GM21447 (cell line): ENCODE results near the gene CIZ1.
"Not testable (repeated sequence)": the region's sequence is repeated elsewhere in the genome, so short reads cannot be mapped to it uniquely, and the experiment has no call there.

Experiments used
- ATAC-seq: cut with Tn5 transposase; IDR thresholded peaks from one replicate; pipeline ENCODE4 v1.9.1; 2021; ENCODE audit not compliant: unreplicated experiment

The CIZ1 gene

GRCh38 chr9:128190516-128191405, 611 bp downstream of the CIZ1 start:
- peak; percentile 18 for ATAC-seq

- ATAC-seq: no peak
These were observed 1.4 kb downstream of the CIZ1 start for GRCh38 chr9:128190013-128190412.

- no peak for ATAC-seq
These were observed 3.2 kb downstream of the CIZ1 start for GRCh38 chr9:128188209-128188608.

GRCh38 chr9:128187361-128187760, 4.0 kb downstream of the CIZ1 start:
- no peak for ATAC-seq

- ATAC-seq: no peak
These were observed 5.1 kb downstream of the CIZ1 start for GRCh38 chr9:128185979-128186965.

GRCh38 chr9:128182893-128183588, 8.3 kb downstream of the CIZ1 start:
- no peak for ATAC-seq

- not testable (repeated sequence) for ATAC-seq
These were observed 9.9 kb downstream of the CIZ1 start for GRCh38 chr9:128181480-128181879.

- ATAC-seq: no peak
These were observed 10.9 kb downstream of the CIZ1 start for GRCh38 chr9:128180447-128180846.

GRCh38 chr9:128180001-128180400, 11.4 kb downstream of the CIZ1 start:
- ATAC-seq: no peak

GRCh38 chr9:128178806-128179431, 12.5 kb downstream of the CIZ1 start:
- ATAC-seq: no peak

- ATAC-seq: no peak
These were observed 15.6 kb downstream of the CIZ1 start for GRCh38 chr9:128175726-128176125.

- no peak for ATAC-seq
These were observed 16.2 kb downstream of the CIZ1 start for GRCh38 chr9:128175102-128175563.

- no peak for ATAC-seq
These were observed 17.3 kb downstream of the CIZ1 start for GRCh38 chr9:128174062-128174461.

GRCh38 chr9:128169925-128170324, 21.4 kb downstream of the CIZ1 start:
- ATAC-seq: no peak

- no peak for ATAC-seq
These were observed 21.9 kb downstream of the CIZ1 start for GRCh38 chr9:128169492-128169891.

- ATAC-seq: no peak
These were observed 22.6 kb downstream of the CIZ1 start for GRCh38 chr9:128168731-128169308.

- ATAC-seq: no peak
These were observed 24.2 kb downstream of the CIZ1 start for GRCh38 chr9:128167209-128167608.

- no peak for ATAC-seq
These were observed 25.2 kb downstream of the CIZ1 start for GRCh38 chr9:128166169-128166568.

GRCh38 chr9:128164307-128164885, 27.0 kb downstream of the CIZ1 start:
- no peak for ATAC-seq
